Heart right ventricle (tissue), 16 donors: ENCODE results near the gene FHIT. TPM values are rescaled to one million over a fixed set of nuclear protein-coding genes. Genes with fewer than 3 reads are reported as not detected.

ENCODE experiments used
- ATAC-seq, 8 donors: fragments of 200-7000 bp; cut with Tn5 transposase; one replicate each; pipeline ENCODE4 v1.9.1; 2020; ENCODE audit warnings: mild to moderate bottlenecking in 8 of 8, moderate library complexity in 8 of 8, moderate number of reproducible peaks in 1 of 8
- DNase-seq, 2 donors: peaks; one replicate each; pipeline ENCODE4 v3.0.0-alpha.2; 2020
- H3K27ac ChIP-seq, 10 donors: fragments of 200-600 bp; sonication (generic) in 2 of 10; one replicate each; pipeline versions ENCODE4 v1.5.0 to v1.8.0; 2020 to 2022; ENCODE audit warnings: mild to moderate bottlenecking in 3 of 10
- H3K27me3 ChIP-seq, 7 donors: fragments of 200-600 bp; one replicate each; pipeline ENCODE4 v1.8.0; 2021 to 2022; ENCODE audit warnings: mild to moderate bottlenecking in 2 of 7
- H3K36me3 ChIP-seq, 9 donors: fragments of 200-600 bp; sonication (generic) in 1 of 9; one replicate each; pipeline versions ENCODE4 v1.5.0 to v1.8.0; 2020 to 2022; ENCODE audit warnings: mild to moderate bottlenecking in 2 of 9
- H3K4me1 ChIP-seq, 9 donors: fragments of 200-600 bp; sonication (generic) in 1 of 9; one replicate each; pipeline versions ENCODE4 v1.5.0 to v1.8.0; 2020 to 2022; ENCODE audit warnings: mild to moderate bottlenecking in 4 of 9
- H3K4me3 ChIP-seq, 10 donors: fragments of 200-600 bp; sonication (generic) in 2 of 10; one replicate each; pipeline versions ENCODE4 v1.5.0 to v1.8.0; 2020 to 2022; ENCODE audit warnings: mild to moderate bottlenecking in 7 of 10, moderate library complexity in 2 of 10
- H3K9me3 ChIP-seq, 11 donors: fragments of 200-600 bp in 10 of 11; sonication (generic) in 2 of 11; one replicate each; pipeline versions ENCODE4 v1.5.0 to v1.8.0; 2013 to 2022; ENCODE audit warnings: mild to moderate bottlenecking in 2 of 11, control low read depth in 1 of 11, moderate library complexity in 1 of 11
- CTCF ChIP-seq, 9 donors: fragments of 200-600 bp; sonication (generic) in 2 of 9; IDR thresholded peaks; one replicate each; pipeline versions ENCODE4 v1.5.0 to v1.8.0; 2021 to 2022; ENCODE audit warnings: antibody characterized with exemption in 9 of 9, mild to moderate bottlenecking in 5 of 9, moderate library complexity in 1 of 9
- WGBS, 2 donors: extraction: QIAGEN DNeasy Blood & Tissue Kit; methylation state at CpG; one replicate each; pipeline ENCODE4 v1.1.7; 2013; ENCODE audit warnings: inconsistent platforms in 1 of 2; 5-methylcytosine and 5-hydroxymethylcytosine counted together
- intact Hi-C, 10 donors: fragments of 100-400 bp; cut with DNase I; formaldehyde crosslinking; loops; one replicate each; pipeline versions ENCODE4 v1.11.1 to v1.14.2; 2022
- polyA plus RNA-seq, 2 donors: library from polyadenylated mRNA; stranded (reverse); fragments of 200-250 nt; gene quantifications; one replicate each; pipeline ENCODE4 v1.2.3, GENCODE V29; 2013
- total RNA-seq, 10 donors: library from RNA; stranded (reverse); fragmentation: NEBNext Ultra II Directional in 3 of 10; extraction: Animal tissue kit (Norgen Biotek cat#: 25700) in 3 of 10; gene quantifications; one replicate each; pipeline versions ENCODE4 v1.2.1 to v1.2.4, GENCODE V29; 2021 to 2023
- donor health status: Arrhythmogenic right ventricular cardiomyopathy.
- donor health status: ischemic (EF 13 %, LVEDD 7.1; RV severe dilation, severe dysfunction).
- donor health status: healthy with polysubstance abuse.
- donor health status: DM: no; HTN: yes; CAD: no.
- donor health status: DM: no; HTN: no; CAD: no.
- donor health status: ischemic (EF 25% LVEDD 6.9; RV normal size, moderate dysfunction).
- donor health status: ischemic (EF 25% LVEDD 5.7; RV mildly dilated, moderate dysfunction).
- donor health status: healthy.
- donor health status: DM: yes; HTN: yes; CAD: no.
- donor health status: Ischemic cardiomyopathy.
- donor health status: ischemic (EF 35%, LVEDD 5.7; RV mildly dilated, moderate dysfunction).
- donor health status: nonischemic (EF 11% LVEDD 7.7; RV severe dilation, severe dysfunction).
- donor health status: DM: yes; HTN: yes; CAD: no.
- donor health status: PGD.
- donor health status: ischemic (EF 29% LVEDD 5.4; RV normal size, mild dysfunction).
- donor health status: nonischemic (EF 23%, LVEDD 6.1; RV moderate dilation, normal function).

FHIT gene
- total and polyA plus RNA-seq, 12 donors: 4.7 to 25.5 (median 18.3) TPM

- intact Hi-C loops: no loop called here
- DNase-seq: no peak
- no peak overlapping the region for H3K4me3 ChIP-seq
- H3K4me1 ChIP-seq: no peaks in the 10 kb centered on the region
- no peaks in the 10 kb centered on the region for H3K36me3 ChIP-seq
- WGBS, 2 donors: 91 to 96% methylated on average over 1 of the region's 1 CpG
- peaks cover 0 to 27% (median 8%) of the 10 kb centered on the region in 11 donors for H3K9me3 ChIP-seq
- no peak for ATAC-seq
- no peak for TF ChIP-seq CTCF (IDR thresholded peaks at IDR 0.05)
- H3K27me3 ChIP-seq: no peaks in the 10 kb centered on the region
- no peak overlapping the region for H3K27ac ChIP-seq
Measured at GRCh38 chr3:60877188-60877587, 374.1 kb downstream of the FHIT start.

GRCh38 chr3:60870396-60870795, 380.9 kb downstream of the FHIT start:
- H3K9me3 ChIP-seq: peaks cover 0 to 16% (median 0%) of the 10 kb centered on the region in 11 donors
- intact Hi-C loops: no loop called here
- H3K4me1 ChIP-seq: no peaks in the 10 kb centered on the region
- TF ChIP-seq CTCF (IDR thresholded peaks at IDR 0.05): no peak
- no peak overlapping the region for H3K4me3 ChIP-seq
- ATAC-seq (no peak), DNase-seq (no peak)
- H3K27me3 ChIP-seq: no peaks in the 10 kb centered on the region
- no peak overlapping the region for H3K27ac ChIP-seq
- no peaks in the 10 kb centered on the region for H3K36me3 ChIP-seq
- WGBS, 2 donors: 93 to 97% methylated on average over 3 of the region's 3 CpGs

GRCh38 chr3:60867200-60867599, 384.1 kb downstream of the FHIT start:
- ATAC-seq (no peak), DNase-seq (no peak)
- Histone ChIP-seq H3K27me3 (no peaks in the 10 kb centered on the region), H3K4me1 (no peaks in the 10 kb centered on the region), H3K36me3 (no peaks in the 10 kb centered on the region), H3K27ac (no peak overlapping the region), H3K9me3 (peaks cover 0 to 27% (median 0%) of the 10 kb centered on the region in 11 donors), H3K4me3 (no peak overlapping the region)
- intact Hi-C loops: no loop called here
- no peak for TF ChIP-seq CTCF (IDR thresholded peaks at IDR 0.05)

- WGBS, 2 donors: 83 to 86% methylated on average over 4 of the region's 4 CpGs
- H3K27ac ChIP-seq: no peak overlapping the region
- H3K36me3 ChIP-seq: no peaks in the 10 kb centered on the region
- peaks cover 0 to 16% (median 0%) of the 10 kb centered on the region in 9 donors for H3K4me1 ChIP-seq
- TF ChIP-seq CTCF (IDR thresholded peaks at IDR 0.05): no peak
- H3K27me3 ChIP-seq: no peaks in the 10 kb centered on the region
- intact Hi-C loops: no loop called here
- no peak for ATAC-seq
- no peak for DNase-seq
- H3K4me3 ChIP-seq: no peak overlapping the region
- peaks cover 0 to 9% (median 0%) of the 10 kb centered on the region in 11 donors for H3K9me3 ChIP-seq
Measured at GRCh38 chr3:60856257-60857046, 394.8 kb downstream of the FHIT start.
